ENCODE data around the gene FAHD2A.
A peak's percentile ranks its signal among the peaks of the same experiment; 100 is the strongest.

The FAHD2A gene

DNA sequence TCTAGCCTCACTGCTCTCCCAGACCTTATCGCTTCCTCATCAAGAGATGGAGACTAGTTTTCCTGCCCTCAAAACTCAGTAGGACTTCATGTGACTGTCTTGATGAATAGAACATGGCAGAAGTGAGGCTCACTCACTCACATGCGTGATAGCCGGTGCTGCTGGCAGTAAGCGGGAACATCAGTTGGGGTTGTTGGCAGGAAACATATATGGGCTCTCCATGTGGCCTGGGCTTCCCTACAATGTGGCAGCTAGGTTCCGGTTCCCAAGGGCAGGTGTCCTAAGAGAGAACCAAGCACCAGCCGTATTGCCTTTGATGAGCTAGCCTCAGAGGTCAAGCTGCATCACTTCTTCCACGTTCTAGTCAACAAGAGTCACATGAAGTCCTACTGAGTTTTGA is 15.2 kb upstream of the FAHD2A start:
- Histone ChIP-seq H3K4me1 (ENCODE audit: control insufficient read depth in 1 of 2, insufficient read depth in 2 of 2, low read length in 2 of 2) (no peaks in the 10 kb centered on the region), H4K8ac (ENCODE audit: low read depth, low read length) (no peak overlapping the region), H3K23ac (ENCODE audit: low read length) (no peak overlapping the region), H2BK5ac (ENCODE audit: low read depth, low read length, poor library complexity) (no peak overlapping the region), H2BK12ac (ENCODE audit: low read length) (no peak overlapping the region), H3K4me3 (ENCODE audit: low read depth, low read length) (no peak overlapping the region), H3K9ac (ENCODE audit: low read length) (no peak overlapping the region), H3K14ac (ENCODE audit: low read length) (no peak overlapping the region), H3K27me3 (ENCODE audit: insufficient read depth, low read length) (no peaks in the 10 kb centered on the region), H3K36me3 (ENCODE audit: control insufficient read depth in 1 of 2, insufficient read depth in 2 of 2, low read length in 2 of 2) (no peaks in the 10 kb centered on the region), H3K4me2 (ENCODE audit: low read length) (no peak overlapping the region), H3K27ac (ENCODE audit: low read depth, low read length) (no peak overlapping the region), H2AK5ac (ENCODE audit: low read length) (no peak overlapping the region), H3K9me3 (ENCODE audit: insufficient read depth, low read depth, low read length) (no peaks in the 10 kb centered on the region), H2BK120ac (ENCODE audit: insufficient read depth, low read length, poor library complexity) (no peak overlapping the region), H3K4ac (ENCODE audit: low read depth, low read length) (no peak overlapping the region), H4K12ac (ENCODE audit: low read depth, low read length) (no peak overlapping the region), H2AFZ (ENCODE audit: insufficient read depth, low read length, poor library complexity) (no peak overlapping the region), H4K91ac (ENCODE audit: low read depth, low read length) (no peak overlapping the region), H3K79me1 (ENCODE audit: low read length) (no peaks in the 10 kb centered on the region), H3K79me2 (ENCODE audit: control insufficient read depth, insufficient read depth, low read length, poor library complexity) (no peaks in the 10 kb centered on the region), H3K18ac (ENCODE audit: low read length) (no peak overlapping the region)
- WGBS (ENCODE audit: extremely low coverage, insufficient coverage, insufficient read length): no CpG with 5 or more reads among the region's 7 CpGs
- no peak for DNase-seq

DNA sequence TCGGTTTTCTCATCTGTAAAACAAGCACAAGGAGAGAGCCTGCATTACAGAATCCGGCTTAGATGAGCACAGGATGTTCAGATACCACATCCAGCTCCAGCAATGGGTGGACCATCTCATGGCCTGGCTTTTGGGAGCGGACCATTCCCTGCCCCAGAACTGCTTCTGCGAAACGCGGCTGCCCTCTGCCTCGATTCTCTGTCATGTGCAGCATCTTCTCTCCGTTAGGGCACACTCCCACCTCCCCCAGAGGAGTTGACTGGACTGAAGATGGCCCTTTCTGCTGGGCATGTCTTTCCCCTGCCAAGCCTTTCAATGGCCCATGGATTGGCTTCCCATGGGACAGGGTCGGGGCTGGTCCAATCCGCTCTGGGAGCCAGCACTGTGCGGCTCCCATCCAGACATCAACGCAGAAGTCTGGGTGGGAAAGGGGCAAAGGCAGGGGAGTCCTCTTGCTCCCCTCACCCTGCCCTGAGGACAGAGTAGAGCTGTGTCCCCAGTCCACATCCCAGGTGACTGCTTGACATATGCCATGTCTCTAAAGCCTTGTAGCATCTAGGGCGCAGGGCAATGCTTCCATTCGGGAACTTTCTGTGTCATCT is 14.3 kb upstream of the FAHD2A start:
- Histone ChIP-seq H4K91ac (ENCODE audit: low read depth, low read length) (no peak overlapping the region), H3K4ac (ENCODE audit: low read depth, low read length) (no peak overlapping the region), H2BK12ac (ENCODE audit: low read length) (no peak overlapping the region), H3K36me3 (ENCODE audit: control insufficient read depth in 1 of 2, insufficient read depth in 2 of 2, low read length in 2 of 2) (no peaks in the 10 kb centered on the region), H3K79me2 (ENCODE audit: control insufficient read depth, insufficient read depth, low read length, poor library complexity) (no peaks in the 10 kb centered on the region), H3K4me3 (ENCODE audit: low read depth, low read length) (no peak overlapping the region), H3K18ac (ENCODE audit: low read length) (no peak overlapping the region), H2AK5ac (ENCODE audit: low read length) (no peak overlapping the region), H3K79me1 (ENCODE audit: low read length) (no peaks in the 10 kb centered on the region), H3K27me3 (ENCODE audit: insufficient read depth, low read length) (no peaks in the 10 kb centered on the region), H3K4me2 (ENCODE audit: low read length) (no peak overlapping the region), H3K4me1 (ENCODE audit: control insufficient read depth in 1 of 2, insufficient read depth in 2 of 2, low read length in 2 of 2) (no peaks in the 10 kb centered on the region), H3K9me3 (ENCODE audit: insufficient read depth, low read depth, low read length) (no peaks in the 10 kb centered on the region), H2BK5ac (ENCODE audit: low read depth, low read length, poor library complexity) (no peak overlapping the region), H3K27ac (ENCODE audit: low read depth, low read length) (no peak overlapping the region), H3K23ac (ENCODE audit: low read length) (no peak overlapping the region), H2BK120ac (ENCODE audit: insufficient read depth, low read length, poor library complexity) (no peak overlapping the region), H3K14ac (ENCODE audit: low read length) (no peak overlapping the region), H2AFZ (ENCODE audit: insufficient read depth, low read length, poor library complexity) (no peak overlapping the region), H4K8ac (ENCODE audit: low read depth, low read length) (no peak overlapping the region), H4K12ac (ENCODE audit: low read depth, low read length) (no peak overlapping the region), H3K9ac (ENCODE audit: low read length) (no peak overlapping the region)
- WGBS (ENCODE audit: extremely low coverage, insufficient coverage, insufficient read length): no CpG with 5 or more reads among the region's 14 CpGs
- DNase-seq: no peak

DNA sequence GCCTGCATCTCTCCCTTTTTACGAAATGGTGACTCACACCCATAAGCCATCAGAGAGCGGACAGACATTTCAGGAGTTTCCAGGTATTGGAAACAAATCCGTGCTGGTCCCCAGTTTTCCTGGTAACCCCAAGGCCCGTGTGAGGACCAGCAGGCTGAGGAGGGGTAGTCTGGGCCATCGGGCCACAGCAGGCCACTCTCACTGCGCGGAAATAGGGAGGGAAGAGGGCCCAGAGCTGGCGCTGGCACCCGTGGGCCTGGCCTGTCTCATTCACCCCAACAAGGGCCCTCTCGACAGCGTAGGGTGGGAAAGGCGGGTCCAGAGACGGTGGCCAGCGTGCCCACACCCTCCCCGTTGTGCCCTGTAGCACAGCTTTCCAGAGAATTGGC is 13.7 kb upstream of the FAHD2A start:
- H3K27ac ChIP-seq (ENCODE audit: low read depth, low read length): no peak overlapping the region
- no peak overlapping the region for H2BK5ac ChIP-seq (ENCODE audit: low read depth, low read length, poor library complexity)
- no peak overlapping the region for H3K18ac ChIP-seq (ENCODE audit: low read length)
- H2BK12ac ChIP-seq (ENCODE audit: low read length): no peak overlapping the region
- no peak overlapping the region for H3K4me3 ChIP-seq (ENCODE audit: low read depth, low read length)
- no peak overlapping the region for H2AK5ac ChIP-seq (ENCODE audit: low read length)
- H3K79me1 ChIP-seq (ENCODE audit: low read length): no peaks in the 10 kb centered on the region
- H3K27me3 ChIP-seq (ENCODE audit: insufficient read depth, low read length): no peaks in the 10 kb centered on the region
- no peak overlapping the region for H3K4me2 ChIP-seq (ENCODE audit: low read length)
- H2AFZ ChIP-seq (ENCODE audit: insufficient read depth, low read length, poor library complexity): no peak overlapping the region
- H2BK120ac ChIP-seq (ENCODE audit: insufficient read depth, low read length, poor library complexity): no peak overlapping the region
- no peak overlapping the region for H3K23ac ChIP-seq (ENCODE audit: low read length)
- DNase-seq: peak; percentile 33 to 55
- H3K9ac ChIP-seq (ENCODE audit: low read length): no peak overlapping the region
- no peak overlapping the region for H3K14ac ChIP-seq (ENCODE audit: low read length)
- H3K36me3 ChIP-seq (ENCODE audit: control insufficient read depth in 1 of 2, insufficient read depth in 2 of 2, low read length in 2 of 2): no peaks in the 10 kb centered on the region
- H3K79me2 ChIP-seq (ENCODE audit: control insufficient read depth, insufficient read depth, low read length, poor library complexity): no peaks in the 10 kb centered on the region
- no peaks in the 10 kb centered on the region for H3K4me1 ChIP-seq (ENCODE audit: control insufficient read depth in 1 of 2, insufficient read depth in 2 of 2, low read length in 2 of 2)
- H4K91ac ChIP-seq (ENCODE audit: low read depth, low read length): no peak overlapping the region
- H3K4ac ChIP-seq (ENCODE audit: low read depth, low read length): no peak overlapping the region
- WGBS (ENCODE audit: extremely low coverage, insufficient coverage, insufficient read length): no CpG with 5 or more reads among the region's 15 CpGs
- no peak overlapping the region for H4K8ac ChIP-seq (ENCODE audit: low read depth, low read length)
- H3K9me3 ChIP-seq (ENCODE audit: insufficient read depth, low read depth, low read length): peaks cover under 1% of the 10 kb centered on the region
- no peak overlapping the region for H4K12ac ChIP-seq (ENCODE audit: low read depth, low read length)

DNA sequence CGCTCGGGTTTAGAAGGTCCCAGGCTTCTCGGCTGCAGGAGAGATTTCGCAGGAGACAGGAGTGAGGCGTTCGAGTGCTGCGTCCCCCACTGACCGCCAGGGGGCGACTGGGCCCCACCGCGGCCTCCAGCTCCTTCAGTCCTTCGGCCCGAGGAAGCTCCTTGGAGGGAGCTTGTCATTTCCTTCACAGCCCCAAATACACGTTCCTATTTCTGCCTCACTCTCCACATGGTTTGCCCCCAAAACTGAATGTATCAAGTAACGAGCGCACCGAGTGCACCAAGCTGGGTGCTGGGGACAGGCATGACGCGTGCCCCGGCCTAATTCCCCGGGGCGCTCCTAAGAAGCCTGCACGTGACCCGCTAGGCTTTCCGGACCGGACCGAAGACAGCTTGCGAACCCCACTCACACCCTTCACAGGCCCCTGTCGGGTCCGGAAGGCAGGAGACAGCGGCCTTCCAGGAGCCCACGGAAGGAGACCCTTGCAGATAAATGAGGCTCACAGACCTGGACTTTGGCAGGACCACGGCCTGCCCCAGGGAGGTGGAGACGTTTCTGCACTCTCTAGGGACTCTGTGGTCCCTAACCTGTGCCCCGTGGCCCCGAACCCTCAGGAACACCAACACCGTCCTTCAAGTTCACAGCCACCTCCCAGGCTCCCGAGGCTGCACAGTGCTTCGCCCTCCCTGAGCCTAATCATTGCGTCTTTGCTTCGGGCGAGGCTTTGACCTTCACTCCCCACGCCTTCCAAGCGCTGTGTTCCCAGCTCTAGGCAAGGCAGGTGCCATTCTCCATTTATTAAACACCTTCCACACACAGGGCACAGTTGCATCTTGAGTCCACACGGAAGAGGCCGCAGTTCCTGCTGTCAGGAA is 13.0 kb upstream of the FAHD2A start:
- H2BK120ac ChIP-seq (ENCODE audit: insufficient read depth, low read length, poor library complexity): no peak overlapping the region
- no peak overlapping the region for H3K9ac ChIP-seq (ENCODE audit: low read length)
- H3K79me2 ChIP-seq (ENCODE audit: control insufficient read depth, insufficient read depth, low read length, poor library complexity): no peaks in the 10 kb centered on the region
- H2BK12ac ChIP-seq (ENCODE audit: low read length): no peak overlapping the region
- no peak overlapping the region for H3K18ac ChIP-seq (ENCODE audit: low read length)
- peak; percentile 56 to 81 for DNase-seq
- H3K4me2 ChIP-seq (ENCODE audit: low read length): no peak overlapping the region
- no peak overlapping the region for H2BK5ac ChIP-seq (ENCODE audit: low read depth, low read length, poor library complexity)
- no peak overlapping the region for H4K91ac ChIP-seq (ENCODE audit: low read depth, low read length)
- no peak overlapping the region for H3K27ac ChIP-seq (ENCODE audit: low read depth, low read length)
- no CpG with 5 or more reads among the region's 46 CpGs for WGBS (ENCODE audit: extremely low coverage, insufficient coverage, insufficient read length)
- no peak overlapping the region for H2AK5ac ChIP-seq (ENCODE audit: low read length)
- H4K8ac ChIP-seq (ENCODE audit: low read depth, low read length): no peak overlapping the region
- H3K79me1 ChIP-seq (ENCODE audit: low read length): no peaks in the 10 kb centered on the region
- H3K36me3 ChIP-seq (ENCODE audit: control insufficient read depth in 1 of 2, insufficient read depth in 2 of 2, low read length in 2 of 2): no peaks in the 10 kb centered on the region
- peaks cover 1% of the 10 kb centered on the region for H3K9me3 ChIP-seq (ENCODE audit: insufficient read depth, low read depth, low read length)
- no peak overlapping the region for H2AFZ ChIP-seq (ENCODE audit: insufficient read depth, low read length, poor library complexity)
- H3K27me3 ChIP-seq (ENCODE audit: insufficient read depth, low read length): no peaks in the 10 kb centered on the region
- H3K4ac ChIP-seq (ENCODE audit: low read depth, low read length): no peak overlapping the region
- no peak overlapping the region for H3K4me3 ChIP-seq (ENCODE audit: low read depth, low read length)
- H4K12ac ChIP-seq (ENCODE audit: low read depth, low read length): no peak overlapping the region
- H3K4me1 ChIP-seq (ENCODE audit: control insufficient read depth in 1 of 2, insufficient read depth in 2 of 2, low read length in 2 of 2): no peaks in the 10 kb centered on the region
- no peak overlapping the region for H3K14ac ChIP-seq (ENCODE audit: low read length)
- no peak overlapping the region for H3K23ac ChIP-seq (ENCODE audit: low read length)

All from trophoblast cell (in vitro differentiated cells and primary cell).